A549 treated with RU486 at 1 μM for 4 hours (cell line): ENCODE data around the gene OR1L4. TPM values are rescaled to one million over a fixed set of nuclear protein-coding genes. Genes with fewer than 3 reads are reported as not detected.

Source experiments
- total RNA-seq: library from RNA; stranded (reverse); fragments of 200-300 nt; extraction: Qiagen RNA extraction; gene quantifications from 5 replicates; pipeline ENCODE4 v1.2.3, GENCODE V29; 2022; ENCODE audit warnings: low read depth

The OR1L4 gene
- not detected in 5 replicates for total RNA-seq

DNA sequence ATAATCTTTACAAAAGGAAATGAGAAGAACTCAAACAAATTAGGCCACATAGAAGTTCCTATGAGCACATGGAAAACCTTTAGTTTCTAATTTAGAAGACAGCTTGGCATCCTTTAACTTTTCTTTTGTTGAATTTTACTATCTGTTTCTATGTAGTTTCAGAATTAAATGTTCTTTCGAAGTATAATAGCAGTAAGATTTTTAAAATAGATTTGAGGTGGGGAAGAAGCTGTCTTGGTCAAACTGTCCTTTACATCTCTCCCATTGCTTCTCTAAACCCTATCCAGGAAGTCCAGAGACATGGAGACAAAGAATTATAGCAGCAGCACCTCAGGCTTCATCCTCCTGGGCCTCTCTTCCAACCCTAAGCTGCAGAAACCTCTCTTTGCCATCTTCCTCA lies at the start of gene OR1L4:
Gene OR1L4 (plus strand): TSS at position 301 of the 400 bp plus-strand sequence. CDS start 0 bp downstream, at position 301.

DNA sequence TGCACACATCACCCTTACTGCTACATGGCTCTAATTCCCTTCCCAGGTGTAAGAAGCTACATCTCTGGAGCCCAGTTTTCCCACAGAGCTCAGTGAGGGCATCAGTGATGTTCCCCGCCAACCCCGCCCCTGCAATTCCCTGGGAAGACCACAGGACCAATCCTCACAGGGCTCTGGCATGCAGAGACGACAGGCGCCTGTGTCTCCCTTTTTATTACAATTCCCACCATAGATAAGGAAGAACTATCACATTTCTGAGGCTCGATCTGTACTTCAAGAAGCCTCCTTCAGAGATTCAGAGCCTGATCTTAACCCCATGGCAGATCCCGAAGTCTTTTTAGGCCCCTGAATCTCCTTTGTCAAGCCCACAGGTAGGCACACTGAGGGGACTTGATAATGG lies 18.2 kb downstream of the OR1L4 start, which contains the start of gene OR1L6:
Gene OR1L6 (plus strand): TSS at position 301 of the 400 bp plus-strand sequence. CDS start 7,545 bp downstream, outside the sequence.

Other genes starting within 250 kb of the OR1L4 start
- gene OR1J1, start 246.1 kb upstream of the OR1L4 start, total RNA-seq: not detected in 5 replicates
- gene OR1J2, start 213.2 kb upstream of the OR1L4 start, total RNA-seq: not detected in 5 replicates
- gene OR1J4, start 204.8 kb upstream of the OR1L4 start, total RNA-seq: not detected in 5 replicates
- gene OR1N1, start 196.7 kb upstream of the OR1L4 start, total RNA-seq: not detected in 5 replicates
- gene OR1N2, start 170.9 kb upstream of the OR1L4 start, total RNA-seq: not detected in 5 replicates
- gene OR1L8, start 140.6 kb upstream of the OR1L4 start, total RNA-seq: not detected in 5 replicates
- not detected in 5 replicates for gene OR1Q1, start 109.3 kb upstream of the OR1L4 start, total RNA-seq
- not detected in 5 replicates for gene OR1B1, start 66.4 kb upstream of the OR1L4 start, total RNA-seq
- not detected in 5 replicates for gene OR1L1, start 62.3 kb upstream of the OR1L4 start, total RNA-seq
- gene OR1L3, start 48.9 kb upstream of the OR1L4 start, total RNA-seq: not detected in 5 replicates
- not detected in 5 replicates for gene OR1L6, start 18.3 kb downstream of the OR1L4 start, total RNA-seq
- not detected in 5 replicates for gene OR5C1, start 64.9 kb downstream of the OR1L4 start, total RNA-seq
- gene OR1K1, start 76.1 kb downstream of the OR1L4 start, total RNA-seq: not detected in 5 replicates
- gene PDCL, start 104.6 kb downstream of the OR1L4 start, total RNA-seq: 16.0 to 18.5 TPM (median 17.7 TPM) in 5 replicates
- 16.8 to 23.2 TPM (median 22.0 TPM) in 5 replicates for gene RC3H2, start 181.4 kb downstream of the OR1L4 start, total RNA-seq
- 1.8 to 5.8 TPM (median 5.6 TPM) in 5 replicates for gene ZBTB6, start 189.3 kb downstream of the OR1L4 start, total RNA-seq
- gene ZBTB26, start 207.5 kb downstream of the OR1L4 start, total RNA-seq: 1.1 to 2.0 TPM (median 1.9 TPM) in 5 replicates
- gene RABGAP1, start 217.0 kb downstream of the OR1L4 start, total RNA-seq: 10.1 to 15.4 TPM (median 13.4 TPM) in 5 replicates